ENCODE measurements around the gene TBX6.

DNA sequence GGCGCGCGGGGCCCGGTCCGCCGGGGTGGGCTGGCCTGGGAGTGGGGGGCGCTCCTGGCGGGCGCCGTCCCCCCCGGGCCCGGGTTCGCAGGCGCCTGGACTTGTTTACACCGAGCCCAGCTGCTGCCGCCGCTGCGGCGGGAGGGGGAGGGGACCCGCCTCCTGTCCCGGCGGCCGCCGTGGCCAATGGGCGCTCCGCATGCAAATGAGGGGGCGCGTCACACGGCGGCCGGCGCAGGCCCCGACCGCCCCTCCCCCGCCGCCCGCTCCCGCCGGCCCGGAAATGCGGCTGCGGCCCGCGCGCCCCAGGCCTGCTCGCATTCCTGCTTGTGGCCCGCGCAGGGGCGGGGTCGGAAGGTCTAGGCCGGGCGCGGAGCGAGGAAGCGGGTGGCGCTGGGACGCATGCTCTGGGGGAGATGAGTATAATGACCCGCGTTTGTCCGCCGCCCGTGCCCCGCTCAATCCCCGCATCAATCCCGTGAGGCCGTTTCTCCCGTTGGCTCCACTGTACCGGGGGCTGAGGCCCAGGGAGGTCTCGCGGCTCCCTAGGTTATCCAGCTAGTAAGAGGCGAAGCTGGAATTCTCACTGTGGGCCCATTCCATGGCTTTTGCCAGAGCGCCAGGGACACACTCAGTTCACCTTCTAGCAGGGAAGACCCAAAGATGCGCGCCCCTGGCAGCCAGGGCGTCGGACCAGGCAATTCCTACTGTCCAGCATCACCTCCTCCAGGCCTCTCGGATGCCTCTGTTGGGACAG, 4.6 kb upstream of the TBX6 start, which contains the start of gene YPEL3:
- TF ChIP-seq POLR2AphosphoS5 (IDR thresholded peaks at IDR 0.05; ENCODE audit: low read depth): no peak
- TF ChIP-seq, protein P1, sequence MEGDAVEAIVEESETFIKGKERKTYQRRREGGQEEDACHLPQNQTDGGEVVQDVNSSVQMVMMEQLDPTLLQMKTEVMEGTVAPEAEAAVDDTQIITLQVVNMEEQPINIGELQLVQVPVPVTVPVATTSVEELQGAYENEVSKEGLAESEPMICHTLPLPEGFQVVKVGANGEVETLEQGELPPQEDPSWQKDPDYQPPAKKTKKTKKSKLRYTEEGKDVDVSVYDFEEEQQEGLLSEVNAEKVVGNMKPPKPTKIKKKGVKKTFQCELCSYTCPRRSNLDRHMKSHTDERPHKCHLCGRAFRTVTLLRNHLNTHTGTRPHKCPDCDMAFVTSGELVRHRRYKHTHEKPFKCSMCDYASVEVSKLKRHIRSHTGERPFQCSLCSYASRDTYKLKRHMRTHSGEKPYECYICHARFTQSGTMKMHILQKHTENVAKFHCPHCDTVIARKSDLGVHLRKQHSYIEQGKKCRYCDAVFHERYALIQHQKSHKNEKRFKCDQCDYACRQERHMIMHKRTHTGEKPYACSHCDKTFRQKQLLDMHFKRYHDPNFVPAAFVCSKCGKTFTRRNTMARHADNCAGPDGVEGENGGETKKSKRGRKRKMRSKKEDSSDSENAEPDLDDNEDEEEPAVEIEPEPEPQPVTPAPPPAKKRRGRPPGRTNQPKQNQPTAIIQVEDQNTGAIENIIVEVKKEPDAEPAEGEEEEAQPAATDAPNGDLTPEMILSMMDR (IDR thresholded peaks at IDR 0.05; ENCODE audit: insufficient read depth, low read length): no peak
- TF ChIP-seq, protein P2, sequence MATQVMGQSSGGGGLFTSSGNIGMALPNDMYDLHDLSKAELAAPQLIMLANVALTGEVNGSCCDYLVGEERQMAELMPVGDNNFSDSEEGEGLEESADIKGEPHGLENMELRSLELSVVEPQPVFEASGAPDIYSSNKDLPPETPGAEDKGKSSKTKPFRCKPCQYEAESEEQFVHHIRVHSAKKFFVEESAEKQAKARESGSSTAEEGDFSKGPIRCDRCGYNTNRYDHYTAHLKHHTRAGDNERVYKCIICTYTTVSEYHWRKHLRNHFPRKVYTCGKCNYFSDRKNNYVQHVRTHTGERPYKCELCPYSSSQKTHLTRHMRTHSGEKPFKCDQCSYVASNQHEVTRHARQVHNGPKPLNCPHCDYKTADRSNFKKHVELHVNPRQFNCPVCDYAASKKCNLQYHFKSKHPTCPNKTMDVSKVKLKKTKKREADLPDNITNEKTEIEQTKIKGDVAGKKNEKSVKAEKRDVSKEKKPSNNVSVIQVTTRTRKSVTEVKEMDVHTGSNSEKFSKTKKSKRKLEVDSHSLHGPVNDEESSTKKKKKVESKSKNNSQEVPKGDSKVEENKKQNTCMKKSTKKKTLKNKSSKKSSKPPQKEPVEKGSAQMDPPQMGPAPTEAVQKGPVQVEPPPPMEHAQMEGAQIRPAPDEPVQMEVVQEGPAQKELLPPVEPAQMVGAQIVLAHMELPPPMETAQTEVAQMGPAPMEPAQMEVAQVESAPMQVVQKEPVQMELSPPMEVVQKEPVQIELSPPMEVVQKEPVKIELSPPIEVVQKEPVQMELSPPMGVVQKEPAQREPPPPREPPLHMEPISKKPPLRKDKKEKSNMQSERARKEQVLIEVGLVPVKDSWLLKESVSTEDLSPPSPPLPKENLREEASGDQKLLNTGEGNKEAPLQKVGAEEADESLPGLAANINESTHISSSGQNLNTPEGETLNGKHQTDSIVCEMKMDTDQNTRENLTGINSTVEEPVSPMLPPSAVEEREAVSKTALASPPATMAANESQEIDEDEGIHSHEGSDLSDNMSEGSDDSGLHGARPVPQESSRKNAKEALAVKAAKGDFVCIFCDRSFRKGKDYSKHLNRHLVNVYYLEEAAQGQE (IDR thresholded peaks at IDR 0.05; ENCODE audit: insufficient replicate concordance, low read depth): no peak

All from HL-60 (cell line).